Measurements from ENCODE around the gene PKIB.

DNA sequence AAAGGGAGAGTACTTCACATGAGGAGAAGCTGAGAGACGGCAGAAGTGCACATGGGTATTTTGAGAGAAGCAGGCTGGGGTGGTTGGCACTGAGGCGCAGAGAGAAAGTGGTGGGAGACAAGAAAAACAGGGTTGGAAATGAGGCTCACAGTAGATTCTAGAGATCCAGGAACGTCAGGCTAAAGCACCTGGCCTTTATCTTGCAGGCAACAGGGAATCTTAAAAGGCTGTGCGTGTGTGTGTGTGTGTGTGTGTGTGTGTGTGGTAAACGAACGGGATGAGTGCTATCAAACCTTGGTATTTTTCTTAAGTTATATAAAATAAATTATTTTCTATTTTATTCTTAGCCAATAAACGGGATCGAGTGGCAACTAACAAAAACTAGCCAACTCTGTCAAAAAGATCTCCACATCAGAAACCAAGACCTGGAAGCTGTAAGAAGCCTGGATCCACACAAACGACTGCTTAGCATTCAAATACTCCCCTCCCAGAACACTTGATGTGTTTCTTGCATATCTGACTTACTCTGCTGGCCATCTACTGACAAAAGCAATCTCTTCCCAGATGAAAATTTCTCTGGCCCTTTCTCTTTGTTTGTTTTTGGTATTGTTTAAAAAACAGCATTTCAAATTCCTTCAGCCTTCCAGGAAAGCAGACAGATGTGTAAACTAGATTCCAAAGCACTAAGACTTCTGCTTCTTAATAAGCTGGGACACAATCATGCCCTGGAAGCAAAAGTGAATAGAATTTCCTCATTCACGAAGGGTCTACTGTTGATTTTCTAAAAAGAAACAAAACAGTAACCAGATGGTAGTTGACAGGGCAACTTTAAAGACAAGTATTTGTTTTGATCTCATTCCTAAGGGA lies 124.6 kb downstream of the PKIB start:
- TF ChIP-seq, protein P1, sequence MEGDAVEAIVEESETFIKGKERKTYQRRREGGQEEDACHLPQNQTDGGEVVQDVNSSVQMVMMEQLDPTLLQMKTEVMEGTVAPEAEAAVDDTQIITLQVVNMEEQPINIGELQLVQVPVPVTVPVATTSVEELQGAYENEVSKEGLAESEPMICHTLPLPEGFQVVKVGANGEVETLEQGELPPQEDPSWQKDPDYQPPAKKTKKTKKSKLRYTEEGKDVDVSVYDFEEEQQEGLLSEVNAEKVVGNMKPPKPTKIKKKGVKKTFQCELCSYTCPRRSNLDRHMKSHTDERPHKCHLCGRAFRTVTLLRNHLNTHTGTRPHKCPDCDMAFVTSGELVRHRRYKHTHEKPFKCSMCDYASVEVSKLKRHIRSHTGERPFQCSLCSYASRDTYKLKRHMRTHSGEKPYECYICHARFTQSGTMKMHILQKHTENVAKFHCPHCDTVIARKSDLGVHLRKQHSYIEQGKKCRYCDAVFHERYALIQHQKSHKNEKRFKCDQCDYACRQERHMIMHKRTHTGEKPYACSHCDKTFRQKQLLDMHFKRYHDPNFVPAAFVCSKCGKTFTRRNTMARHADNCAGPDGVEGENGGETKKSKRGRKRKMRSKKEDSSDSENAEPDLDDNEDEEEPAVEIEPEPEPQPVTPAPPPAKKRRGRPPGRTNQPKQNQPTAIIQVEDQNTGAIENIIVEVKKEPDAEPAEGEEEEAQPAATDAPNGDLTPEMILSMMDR (conservative IDR thresholded peaks at IDR 0.05; ENCODE audit: low read depth, low read length), result no peak
- TF ChIP-seq EZH2 (IDR thresholded peaks at IDR 0.05; ENCODE audit: low read length, unreplicated experiment), result no peak
